ENCODE data around the gene NCKAP5. TPM values are rescaled to one million over a fixed set of nuclear protein-coding genes. Genes with fewer than 3 reads are reported as not detected.
"Not testable (repeated sequence)": the region's sequence is repeated elsewhere in the genome, so short reads cannot be mapped to it uniquely, and the experiment has no call there.

NCKAP5 gene
- total RNA-seq, 2 donors from 2014 or later = not detected

GRCh38 chr2:133525090-133525489, 43.2 kb downstream of the NCKAP5 start:
- Mint-ChIP-seq H3K27me3 (no peaks in the 10 kb centered on the region), H3K36me3 (no peaks in the 10 kb centered on the region), H3K9me3 (peaks cover 2% of the 10 kb centered on the region), H3K27ac (no peak overlapping the region), H3K4me3 (no peak overlapping the region), H3K4me1 (ENCODE audit: low read depth in 2 of 2) (no peaks in the 10 kb centered on the region)
- no peak for ATAC-seq
- DNase-seq (ENCODE audit: low spot score) = no peak

GRCh38 chr2:133523406-133523805, 44.9 kb downstream of the NCKAP5 start:
- Mint-ChIP-seq H3K4me3 (no peak overlapping the region), H3K36me3 (no peaks in the 10 kb centered on the region), H3K4me1 (ENCODE audit: low read depth in 2 of 2) (no peaks in the 10 kb centered on the region), H3K9me3 (peaks cover 2% of the 10 kb centered on the region), H3K27me3 (no peaks in the 10 kb centered on the region), H3K27ac (no peak overlapping the region)
- DNase-seq (ENCODE audit: low spot score) = no peak
- ATAC-seq = no peak

- Mint-ChIP-seq H3K4me1 (ENCODE audit: low read depth in 2 of 2) (no peaks in the 10 kb centered on the region), H3K27ac (no peak overlapping the region), H3K4me3 (no peak overlapping the region), H3K36me3 (no peaks in the 10 kb centered on the region), H3K9me3 (peaks cover 2% of the 10 kb centered on the region), H3K27me3 (no peaks in the 10 kb centered on the region)
- no peak for DNase-seq (ENCODE audit: low spot score)
- no peak for ATAC-seq
These were observed 46.1 kb downstream of the NCKAP5 start for GRCh38 chr2:133522204-133522603.

GRCh38 chr2:133521146-133521745, 47.0 kb downstream of the NCKAP5 start:
- no peaks in the 10 kb centered on the region for H3K36me3 Mint-ChIP-seq
- ATAC-seq = no peak
- H3K9me3 Mint-ChIP-seq = peaks cover 2% of the 10 kb centered on the region
- no peak overlapping the region for H3K4me3 Mint-ChIP-seq
- H3K4me1 Mint-ChIP-seq (ENCODE audit: low read depth in 2 of 2) = no peaks in the 10 kb centered on the region
- H3K27me3 Mint-ChIP-seq = no peaks in the 10 kb centered on the region
- H3K27ac Mint-ChIP-seq = no peak overlapping the region
- no peak for DNase-seq (ENCODE audit: low spot score)

- not testable (repeated sequence) for H3K9me3 Mint-ChIP-seq; H3K27me3 Mint-ChIP-seq; H3K27ac Mint-ChIP-seq; DNase-seq (ENCODE audit: low spot score); H3K4me3 Mint-ChIP-seq; ATAC-seq; H3K4me1 Mint-ChIP-seq (ENCODE audit: low read depth in 2 of 2); H3K36me3 Mint-ChIP-seq
These were observed 48.6 kb downstream of the NCKAP5 start for GRCh38 chr2:133519677-133520076.

- Mint-ChIP-seq H3K27me3 (no peaks in the 10 kb centered on the region), H3K4me3 (no peak overlapping the region), H3K36me3 (no peaks in the 10 kb centered on the region), H3K27ac (no peak overlapping the region), H3K9me3 (no peaks in the 10 kb centered on the region), H3K4me1 (ENCODE audit: low read depth in 2 of 2) (no peaks in the 10 kb centered on the region)
- no peak for DNase-seq (ENCODE audit: low spot score)
- no peak for ATAC-seq
These were observed 49.4 kb downstream of the NCKAP5 start for GRCh38 chr2:133518700-133519344.

- Mint-ChIP-seq H3K9me3 (peaks cover 1% of the 10 kb centered on the region), H3K27ac (no peak overlapping the region), H3K27me3 (no peaks in the 10 kb centered on the region), H3K4me1 (ENCODE audit: low read depth in 2 of 2) (no peaks in the 10 kb centered on the region), H3K36me3 (no peaks in the 10 kb centered on the region), H3K4me3 (no peak overlapping the region)
- ATAC-seq = no peak
- no peak for DNase-seq (ENCODE audit: low spot score)
These were observed 50.4 kb downstream of the NCKAP5 start for GRCh38 chr2:133517876-133518275.

- Mint-ChIP-seq H3K4me3 (no peak overlapping the region), H3K9me3 (peaks cover 4% of the 10 kb centered on the region), H3K36me3 (no peaks in the 10 kb centered on the region), H3K27me3 (no peaks in the 10 kb centered on the region), H3K27ac (no peak overlapping the region), H3K4me1 (ENCODE audit: low read depth in 2 of 2) (no peaks in the 10 kb centered on the region)
- ATAC-seq (no peak), DNase-seq (ENCODE audit: low spot score) (no peak)
These were observed 51.7 kb downstream of the NCKAP5 start for GRCh38 chr2:133516405-133517026.

- H3K27ac Mint-ChIP-seq = no peak overlapping the region
- no peaks in the 10 kb centered on the region for H3K36me3 Mint-ChIP-seq
- H3K4me3 Mint-ChIP-seq = no peak overlapping the region
- peaks cover 4% of the 10 kb centered on the region for H3K9me3 Mint-ChIP-seq
- no peaks in the 10 kb centered on the region for H3K4me1 Mint-ChIP-seq (ENCODE audit: low read depth in 2 of 2)
- no peak for DNase-seq (ENCODE audit: low spot score)
- H3K27me3 Mint-ChIP-seq = no peaks in the 10 kb centered on the region
- ATAC-seq = no peak
These were observed 53.0 kb downstream of the NCKAP5 start for GRCh38 chr2:133515271-133515670.

- no peak overlapping the region for H3K4me3 Mint-ChIP-seq
- DNase-seq (ENCODE audit: low spot score) (no peak), ATAC-seq (no peak)
- H3K4me1 Mint-ChIP-seq (ENCODE audit: low read depth in 2 of 2) = no peaks in the 10 kb centered on the region
- no peak overlapping the region for H3K27ac Mint-ChIP-seq
- peaks cover 8% of the 10 kb centered on the region for H3K9me3 Mint-ChIP-seq
- H3K27me3 Mint-ChIP-seq = no peaks in the 10 kb centered on the region
- H3K36me3 Mint-ChIP-seq = no peaks in the 10 kb centered on the region
These were observed 54.4 kb downstream of the NCKAP5 start for GRCh38 chr2:133513893-133514292.

GRCh38 chr2:133512121-133512520, 56.1 kb downstream of the NCKAP5 start:
- no peaks in the 10 kb centered on the region for H3K4me1 Mint-ChIP-seq (ENCODE audit: low read depth in 2 of 2)
- H3K4me3 Mint-ChIP-seq = no peak overlapping the region
- DNase-seq (ENCODE audit: low spot score) = no peak
- H3K27ac Mint-ChIP-seq = no peak overlapping the region
- ATAC-seq = no peak
- peaks cover 12% of the 10 kb centered on the region for H3K9me3 Mint-ChIP-seq
- no peaks in the 10 kb centered on the region for H3K27me3 Mint-ChIP-seq
- no peaks in the 10 kb centered on the region for H3K36me3 Mint-ChIP-seq

- DNase-seq (ENCODE audit: low spot score) = no peak
- Mint-ChIP-seq H3K4me1 (ENCODE audit: low read depth in 2 of 2) (no peaks in the 10 kb centered on the region), H3K9me3 (peaks cover 13% of the 10 kb centered on the region), H3K36me3 (no peaks in the 10 kb centered on the region), H3K27ac (no peak overlapping the region), H3K4me3 (no peak overlapping the region), H3K27me3 (no peaks in the 10 kb centered on the region)
- no peak for ATAC-seq
These were observed 56.6 kb downstream of the NCKAP5 start for GRCh38 chr2:133511679-133512078.

- ATAC-seq = no peak
- Mint-ChIP-seq H3K27ac (no peak overlapping the region), H3K9me3 (peaks cover 13% of the 10 kb centered on the region), H3K4me1 (ENCODE audit: low read depth in 2 of 2) (no peaks in the 10 kb centered on the region), H3K27me3 (no peaks in the 10 kb centered on the region), H3K36me3 (no peaks in the 10 kb centered on the region), H3K4me3 (no peak overlapping the region)
- no peak for DNase-seq (ENCODE audit: low spot score)
These were observed 58.5 kb downstream of the NCKAP5 start for GRCh38 chr2:133509777-133510176.

- H3K27ac Mint-ChIP-seq = no peak overlapping the region
These were observed 59.6 kb downstream of the NCKAP5 start for GRCh38 chr2:133508546-133509165.

More at GRCh38 chr2:133508546-133509165, 59.6 kb downstream of the NCKAP5 start:
- Mint-ChIP-seq H3K9me3 (peaks cover 13% of the 10 kb centered on the region), H3K27me3 (no peaks in the 10 kb centered on the region), H3K4me1 (ENCODE audit: low read depth in 2 of 2) (no peaks in the 10 kb centered on the region), H3K36me3 (no peaks in the 10 kb centered on the region), H3K4me3 (no peak overlapping the region)
- ATAC-seq (no peak), DNase-seq (ENCODE audit: low spot score) (no peak)

Measured in natural killer cell treated with Interleukin-12 subunit alpha and Interleukin-12 subunit beta and Interleukin-15 and Interleukin-18, amount 100 ng/mL, for 72 hours (primary cell).